Measurements from ENCODE around the gene SLX9. TPM values are rescaled to one million over a fixed set of nuclear protein-coding genes. Genes with fewer than 3 reads are reported as not detected.

The SLX9 gene
- total and polyA plus RNA-seq, 8 donors, result 10.5 to 21.7 (median 13.6) TPM

- H3K36me3 ChIP-seq, result no peaks in the 10 kb centered on the region
- no peaks in the 10 kb centered on the region for H3K9me3 ChIP-seq
- peak in 3 of 6 donors; percentile 13 to 46 (median 46) for DNase-seq
- no peaks in the 10 kb centered on the region for H3K27me3 ChIP-seq
- no peaks in the 10 kb centered on the region for H3K4me1 ChIP-seq
- ATAC-seq, result no peak
- TF ChIP-seq CTCF (IDR thresholded peaks at IDR 0.05), result no peak
- no peak for FAIRE-seq
- intact Hi-C loops (cut with DNase I), result no loop called here
- WGBS, 2 donors, result 55 to 61% methylated on average over 32 of the region's 32 CpGs
- no peak overlapping the region for H3K27ac ChIP-seq
- no peak overlapping the region for H3K4me3 ChIP-seq
These were observed 59.0 kb downstream of the SLX9 start for GRCh38 chr21:44998621-44999427.

- ATAC-seq, result no peak
- FAIRE-seq, result no peak
- no peak for TF ChIP-seq CTCF (IDR thresholded peaks at IDR 0.05)
- Histone ChIP-seq H3K9me3 (no peaks in the 10 kb centered on the region), H3K27ac (no peak overlapping the region), H3K27me3 (no peaks in the 10 kb centered on the region), H3K36me3 (no peaks in the 10 kb centered on the region), H3K4me3 (no peak overlapping the region), H3K4me1 (no peaks in the 10 kb centered on the region)
- 67 to 77% methylated on average over 17 of the region's 17 CpGs for WGBS, 2 donors
- intact Hi-C loops (cut with DNase I), result no loop called here
- DNase-seq, result peak in 3 of 6 donors; percentile 8 to 42 (median 36)
These were observed 59.7 kb downstream of the SLX9 start for GRCh38 chr21:44999428-44999971.

- H3K4me1 ChIP-seq, result no peaks in the 10 kb centered on the region
- H3K4me3 ChIP-seq, result no peak overlapping the region
- H3K27me3 ChIP-seq, result no peaks in the 10 kb centered on the region
- no peaks in the 10 kb centered on the region for H3K9me3 ChIP-seq
- peak in 3 of 6 donors; percentile 9 to 49 (median 46) for DNase-seq
- H3K36me3 ChIP-seq, result no peaks in the 10 kb centered on the region
- no peak for FAIRE-seq
- no peak for TF ChIP-seq CTCF (IDR thresholded peaks at IDR 0.05)
- 60 to 69% methylated on average over 29 of the region's 29 CpGs for WGBS, 2 donors
- no peak overlapping the region for H3K27ac ChIP-seq
- intact Hi-C loops (cut with DNase I), result no loop called here
- no peak for ATAC-seq
These were observed 60.3 kb downstream of the SLX9 start for GRCh38 chr21:44999972-45000636.

GRCh38 chr21:45000637-45001133 lies 60.9 kb downstream of the SLX9 start:
- TF ChIP-seq CTCF (IDR thresholded peaks at IDR 0.05), result no peak
- 73 to 90% methylated on average over 27 of the region's 27 CpGs for WGBS, 2 donors
- Histone ChIP-seq H3K27me3 (no peaks in the 10 kb centered on the region), H3K9me3 (no peaks in the 10 kb centered on the region), H3K27ac (no peak overlapping the region), H3K4me1 (no peaks in the 10 kb centered on the region), H3K4me3 (no peak overlapping the region), H3K36me3 (no peaks in the 10 kb centered on the region)
- DNase-seq (peak in 1 of 6 donors; percentile 39), ATAC-seq (no peak), FAIRE-seq (no peak)
- intact Hi-C loops (cut with DNase I), result no loop called here
